A549 (cell line): Measurements from ENCODE around the gene FER. TPM values are rescaled to one million over a fixed set of nuclear protein-coding genes. Genes with fewer than 3 reads are reported as not detected.

Experiments used
- ATAC-seq, 2 experiments: fragments of 200-7000 bp in 1 of 2; fragments of >200 bp in 1 of 2; cut with Nextera tagmentation in 1 of 2; cut with Tn5 transposase in 1 of 2; 3 replicates each; pipeline versions ENCODE4 v1.8.0 to v1.9.1; 2018 to 2020; ENCODE audit warnings: mild to moderate bottlenecking in 1 of 2, moderate library complexity in 1 of 2
- CTCF ChIA-PET: fragments of 300-600 bp; sonication (Branson Sonifier 250); formaldehyde crosslinking; extraction: SDS; loops from one replicate; lab custom pipeline; 2021; ENCODE audit warnings: antibody characterized with exemption, inconsistent platforms; lab: Yijun Ruan, JAX
- POLR2A ChIA-PET: fragments of 350-600 bp; formaldehyde crosslinking; extraction: SDS; loops from one replicate; lab custom pipeline; 2021; ENCODE audit warnings: antibody characterized with exemption, inconsistent platforms; lab: Yijun Ruan, JAX
- DNase-seq, 2 experiments: peaks; one replicate each; pipeline versions ENCODE4 v3.0.0 to v3.0.0-alpha.2; 2011 to 2016; ENCODE audit warnings: low read depth in 1 of 2, low spot score in 1 of 2
- FAIRE-seq: peaks from 2 replicates; lab custom pipeline; 2011; peaks lifted over from hg19 to GRCh38; lab: Jason Lieb, UNC
- H3K27ac ChIP-seq, 2 experiments: fragments of >200 bp; sonication (Bioruptor Twin); formaldehyde crosslinking; 3 replicates each; pipeline ENCODE4 v1.5.1; 2016 to 2017
- H3K4me1 ChIP-seq: fragments of >200 bp; sonication (Bioruptor Twin); formaldehyde crosslinking; 3 replicates; pipeline ENCODE4 v1.6.1; 2016
- H3K4me2 ChIP-seq: fragments of >200 bp; sonication (Bioruptor Twin); formaldehyde crosslinking; 3 replicates; pipeline ENCODE4 v1.6.1; 2016
- H3K4me3 ChIP-seq: fragments of >200 bp; sonication (Bioruptor Twin); formaldehyde crosslinking; 3 replicates; pipeline ENCODE4 v1.5.1; 2016
- H3K9me3 ChIP-seq: fragments of >200 bp; sonication (Bioruptor Twin); formaldehyde crosslinking; 3 replicates; pipeline ENCODE4 v1.6.1; 2016
- BHLHE40 ChIP-seq: IDR thresholded peaks from 2 replicates; pipeline ENCODE4 v1.6.1; 2012; ENCODE audit warnings: low read depth, low read length, inconsistent platforms
- CHD2 ChIP-seq: fragments of 150-350 bp; IDR thresholded peaks from 2 replicates; pipeline ENCODE4 v1.6.1; 2014; ENCODE audit warnings: low read length; ENCODE audit not compliant: partially characterized antibody
- CHD4 ChIP-seq: fragments of 200-600 bp; sonication (generic); IDR thresholded peaks from 2 replicates; pipeline ENCODE4 v1.6.1; 2016; ENCODE audit warnings: antibody characterized with exemption, mild to moderate bottlenecking, borderline replicate concordance
- E2F6 ChIP-seq: IDR thresholded peaks from 2 replicates; pipeline ENCODE4 v1.6.1; 2012; ENCODE audit warnings: low read depth, borderline replicate concordance
- ELK1 ChIP-seq: fragments of 150-350 bp; IDR thresholded peaks from 2 replicates; pipeline ENCODE4 v1.6.1; 2014; ENCODE audit warnings: low read depth, mild to moderate bottlenecking, low read length
- EP300 ChIP-seq, 2 experiments: fragments of >200 bp; sonication (Bioruptor Twin); formaldehyde crosslinking; IDR thresholded peaks; 2 replicates in 1 of 2; 3 replicates in 1 of 2; pipeline ENCODE4 v1.6.1; 2016 to 2017
- ESRRA ChIP-seq: fragments of 150-350 bp; IDR thresholded peaks from 2 replicates; pipeline ENCODE4 v1.6.1; 2014; ENCODE audit warnings: mild to moderate bottlenecking, low read length, borderline replicate concordance
- FOSL2 ChIP-seq, 2 experiments: fragments of 450-650 bp in 1 of 2; fragments of >200 bp in 1 of 2; sonication (Bioruptor Twin) in 1 of 2; formaldehyde crosslinking; IDR thresholded peaks; 2 replicates each; pipeline versions ENCODE4 v1.5.0 to v1.6.1; 2016 to 2020; ENCODE audit warnings: mild to moderate bottlenecking in 1 of 2, moderate library complexity in 1 of 2
- HEYL ChIP-seq: fragments of 250-450 bp; sonication (Bioruptor Pico); IDR thresholded peaks from 2 replicates; pipeline ENCODE4 v1.8.0; 2021; ENCODE audit warnings: mild to moderate bottlenecking, moderate library complexity
- HOXA7 ChIP-seq: fragments of 250-450 bp; sonication (Bioruptor Pico); IDR thresholded peaks from 2 replicates; pipeline ENCODE4 v1.5.0; 2020; ENCODE audit warnings: mild to moderate bottlenecking, moderate library complexity
- HOXB13 ChIP-seq: fragments of 250-450 bp; sonication (Bioruptor Pico); IDR thresholded peaks from 2 replicates; pipeline ENCODE4 v1.5.0; 2020; ENCODE audit warnings: low read depth, mild to moderate bottlenecking, moderate library complexity
- HOXB5 ChIP-seq: fragments of 250-450 bp; sonication (Bioruptor Pico); IDR thresholded peaks from 2 replicates; pipeline ENCODE4 v1.5.0; 2020; ENCODE audit warnings: mild to moderate bottlenecking, moderate library complexity
- JUNB ChIP-seq: fragments of >200 bp; sonication (Bioruptor Twin); formaldehyde crosslinking; IDR thresholded peaks from 2 replicates; pipeline ENCODE4 v1.6.1; 2016
- KDM1A ChIP-seq: fragments of 200-600 bp; sonication (generic); IDR thresholded peaks from 2 replicates; pipeline ENCODE4 v1.6.1; 2016; ENCODE audit warnings: low read depth, mild to moderate bottlenecking
- KDM5A ChIP-seq: fragments of 200-600 bp; sonication (generic); IDR thresholded peaks from 2 replicates; pipeline ENCODE4 v1.6.1; 2016; ENCODE audit warnings: antibody characterized with exemption, mild to moderate bottlenecking
- NPAS2 ChIP-seq: fragments of 250-450 bp; sonication (Bioruptor Pico); IDR thresholded peaks from 2 replicates; pipeline ENCODE4 v1.8.0; 2022; ENCODE audit warnings: mild to moderate bottlenecking, moderate library complexity, borderline replicate concordance
- NR3C1 ChIP-seq: fragments of >200 bp; sonication (Bioruptor Twin); formaldehyde crosslinking; IDR thresholded peaks from 3 replicates; pipeline ENCODE4 v1.6.1; 2017
- RARB ChIP-seq: fragments of 250-450 bp; sonication (Bioruptor Pico); IDR thresholded peaks from 2 replicates; pipeline ENCODE4 v1.8.0; 2021; ENCODE audit warnings: mild to moderate bottlenecking, moderate library complexity
- RCOR1 ChIP-seq: fragments of 150-350 bp; IDR thresholded peaks from 2 replicates; pipeline ENCODE4 v1.6.1; 2014; ENCODE audit warnings: antibody characterized with exemption, low read length, low read depth
- RNF2 ChIP-seq: fragments of 200-600 bp; sonication (generic); IDR thresholded peaks from 2 replicates; pipeline ENCODE4 v1.6.1; 2016; ENCODE audit warnings: low read depth, mild to moderate bottlenecking, antibody characterized with exemption, moderate library complexity, borderline replicate concordance
- SMC3 ChIP-seq: fragments of >200 bp; sonication (Bioruptor Twin); formaldehyde crosslinking; IDR thresholded peaks from 3 replicates; pipeline ENCODE4 v1.6.1; 2018; ENCODE audit warnings: inconsistent platforms
- TFCP2L1 ChIP-seq: fragments of 250-450 bp; sonication (Bioruptor Pico); IDR thresholded peaks from 2 replicates; pipeline ENCODE4 v1.5.0; 2021; ENCODE audit warnings: mild to moderate bottlenecking
- TP53 ChIP-seq: fragments of 250-450 bp; sonication (Bioruptor Pico); IDR thresholded peaks from 2 replicates; pipeline ENCODE4 v1.5.0; 2021; ENCODE audit warnings: mild to moderate bottlenecking, moderate library complexity
- ZSCAN20 ChIP-seq: fragments of 250-450 bp; sonication (Bioruptor Pico); IDR thresholded peaks from 2 replicates; pipeline ENCODE4 v1.8.0; 2022; ENCODE audit warnings: mild to moderate bottlenecking, moderate library complexity
- WGBS: methylation state at CpG from one replicate; pipeline ENCODE4 v1.1.6; 2017; ENCODE audit errors: missing lambda C conversion rate; 5-methylcytosine and 5-hydroxymethylcytosine counted together
- polyA plus RNA-seq, 4 experiments: library from polyadenylated mRNA; depleted of rRNA in 3 of 4; stranded (reverse); fragments of >200 nt; fragmentation: RNase III in 1 of 4; extraction: RNeasy Plus Mini Kit Qiagen cat#74134 plus additional on column Dnase treatment in 1 of 4; gene quantifications; 2 replicates in 3 of 4; 3 replicates in 1 of 4; pipeline ENCODE4 v1.2.3, GENCODE V29; 2011 to 2017
- TF ChIP-seq, protein P1 (sequence below): fragments of >200 bp; sonication (Bioruptor Twin); formaldehyde crosslinking; IDR thresholded peaks from 2 replicates; pipeline ENCODE4 v1.6.1; 2016
- TF ChIP-seq, protein P2 (sequence below): IDR thresholded peaks from 2 replicates; pipeline ENCODE4 v1.6.1; 2012
- TF ChIP-seq, protein P3 (sequence below): fragments of 200-600 bp; sonication (generic); IDR thresholded peaks from 2 replicates; pipeline ENCODE4 v1.6.1; 2016; ENCODE audit warnings: antibody characterized with exemption, mild to moderate bottlenecking, moderate library complexity

Gene FER
- polyA plus RNA-seq, 2 of the 4 experiments (the other 2 are of a cell fraction), result 3.6 to 12.3 TPM

GRCh38 chr5:108935611-108936010 lies 187.9 kb downstream of the FER start:
- no peak overlapping the region for H3K4me3 ChIP-seq
- ATAC-seq (no peak), FAIRE-seq (no peak), DNase-seq (no peak)
- no peak for TF ChIP-seq EP300 (IDR thresholded peaks at IDR 0.05)
- TF ChIP-seq NR3C1, result no peak
- no peak for TF ChIP-seq KDM1A
- TF ChIP-seq HOXB5 (CRISPR knock-in tag), result no peak
- TF ChIP-seq E2F6, result no peak
- 88% methylated on average over 2 of the region's 2 CpGs for WGBS
- ChIA-PET CTCF (no interaction called here), POLR2A (no interaction called here)
- H3K27ac ChIP-seq, result no peak overlapping the region
- no peak overlapping the region for H3K4me2 ChIP-seq
- H3K9me3 ChIP-seq, result no peaks in the 10 kb centered on the region
- no peaks in the 10 kb centered on the region for H3K4me1 ChIP-seq

GRCh38 chr5:108937221-108937620 lies 189.5 kb downstream of the FER start:
- ChIA-PET CTCF (no interaction called here), POLR2A (no interaction called here)
- no peak for FAIRE-seq
- no peak overlapping the region for H3K4me2 ChIP-seq
- TF ChIP-seq RCOR1, result no peak
- no peak for TF ChIP-seq TFCP2L1 (CRISPR knock-in tag)
- no peak for TF ChIP-seq E2F6
- no peak for TF ChIP-seq ZSCAN20 (CRISPR knock-in tag)
- TF ChIP-seq, protein P1, sequence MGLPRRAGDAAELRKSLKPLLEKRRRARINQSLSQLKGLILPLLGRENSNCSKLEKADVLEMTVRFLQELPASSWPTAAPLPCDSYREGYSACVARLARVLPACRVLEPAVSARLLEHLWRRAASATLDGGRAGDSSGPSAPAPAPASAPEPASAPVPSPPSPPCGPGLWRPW, result no peak
- no peak for TF ChIP-seq HEYL (CRISPR knock-in tag)
- TF ChIP-seq RNF2, result no peak
- no peak for TF ChIP-seq BHLHE40
- no peak for TF ChIP-seq ELK1
- no peak for TF ChIP-seq HOXA7
- TF ChIP-seq, protein P2, sequence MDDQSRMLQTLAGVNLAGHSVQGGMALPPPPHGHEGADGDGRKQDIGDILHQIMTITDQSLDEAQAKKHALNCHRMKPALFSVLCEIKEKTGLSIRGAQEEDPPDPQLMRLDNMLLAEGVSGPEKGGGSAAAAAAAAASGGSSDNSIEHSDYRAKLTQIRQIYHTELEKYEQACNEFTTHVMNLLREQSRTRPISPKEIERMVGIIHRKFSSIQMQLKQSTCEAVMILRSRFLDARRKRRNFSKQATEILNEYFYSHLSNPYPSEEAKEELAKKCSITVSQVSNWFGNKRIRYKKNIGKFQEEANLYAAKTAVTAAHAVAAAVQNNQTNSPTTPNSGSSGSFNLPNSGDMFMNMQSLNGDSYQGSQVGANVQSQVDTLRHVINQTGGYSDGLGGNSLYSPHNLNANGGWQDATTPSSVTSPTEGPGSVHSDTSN, result no peak
- no peak for TF ChIP-seq CHD2
- no peak for TF ChIP-seq JUNB
- H3K4me3 ChIP-seq, result no peak overlapping the region
- H3K27ac ChIP-seq, result no peak overlapping the region
- no peaks in the 10 kb centered on the region for H3K9me3 ChIP-seq
- WGBS, result 92% methylated on average over 2 of the region's 2 CpGs
- H3K4me1 ChIP-seq, result no peaks in the 10 kb centered on the region
- no peak for ATAC-seq
- no peak for DNase-seq

- 64% methylated on average over 4 of the region's 4 CpGs for WGBS
- TF ChIP-seq CHD4, result no peak
- no peak for TF ChIP-seq JUNB
- TF ChIP-seq KDM5A, result no peak
- TF ChIP-seq FOSL2 (IDR thresholded peaks at IDR 0.05), result no peak
- TF ChIP-seq FOSL2 (CRISPR knock-in tag; IDR thresholded peaks at IDR 0.05), result no peak
- no peak for TF ChIP-seq HOXB5 (CRISPR knock-in tag)
- TF ChIP-seq ESRRA, result no peak
- TF ChIP-seq SMC3, result no peak
- TF ChIP-seq, protein P3, sequence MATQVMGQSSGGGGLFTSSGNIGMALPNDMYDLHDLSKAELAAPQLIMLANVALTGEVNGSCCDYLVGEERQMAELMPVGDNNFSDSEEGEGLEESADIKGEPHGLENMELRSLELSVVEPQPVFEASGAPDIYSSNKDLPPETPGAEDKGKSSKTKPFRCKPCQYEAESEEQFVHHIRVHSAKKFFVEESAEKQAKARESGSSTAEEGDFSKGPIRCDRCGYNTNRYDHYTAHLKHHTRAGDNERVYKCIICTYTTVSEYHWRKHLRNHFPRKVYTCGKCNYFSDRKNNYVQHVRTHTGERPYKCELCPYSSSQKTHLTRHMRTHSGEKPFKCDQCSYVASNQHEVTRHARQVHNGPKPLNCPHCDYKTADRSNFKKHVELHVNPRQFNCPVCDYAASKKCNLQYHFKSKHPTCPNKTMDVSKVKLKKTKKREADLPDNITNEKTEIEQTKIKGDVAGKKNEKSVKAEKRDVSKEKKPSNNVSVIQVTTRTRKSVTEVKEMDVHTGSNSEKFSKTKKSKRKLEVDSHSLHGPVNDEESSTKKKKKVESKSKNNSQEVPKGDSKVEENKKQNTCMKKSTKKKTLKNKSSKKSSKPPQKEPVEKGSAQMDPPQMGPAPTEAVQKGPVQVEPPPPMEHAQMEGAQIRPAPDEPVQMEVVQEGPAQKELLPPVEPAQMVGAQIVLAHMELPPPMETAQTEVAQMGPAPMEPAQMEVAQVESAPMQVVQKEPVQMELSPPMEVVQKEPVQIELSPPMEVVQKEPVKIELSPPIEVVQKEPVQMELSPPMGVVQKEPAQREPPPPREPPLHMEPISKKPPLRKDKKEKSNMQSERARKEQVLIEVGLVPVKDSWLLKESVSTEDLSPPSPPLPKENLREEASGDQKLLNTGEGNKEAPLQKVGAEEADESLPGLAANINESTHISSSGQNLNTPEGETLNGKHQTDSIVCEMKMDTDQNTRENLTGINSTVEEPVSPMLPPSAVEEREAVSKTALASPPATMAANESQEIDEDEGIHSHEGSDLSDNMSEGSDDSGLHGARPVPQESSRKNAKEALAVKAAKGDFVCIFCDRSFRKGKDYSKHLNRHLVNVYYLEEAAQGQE, result no peak
- TF ChIP-seq CHD2, result no peak
- no peak for TF ChIP-seq HOXB13
- TF ChIP-seq NPAS2 (CRISPR knock-in tag), result no peak
- TF ChIP-seq ZSCAN20 (CRISPR knock-in tag), result no peak
- TF ChIP-seq RARB (CRISPR knock-in tag), result no peak
- no peak for TF ChIP-seq TP53
- Histone ChIP-seq H3K4me2 (no peak overlapping the region), H3K4me1 (no peaks in the 10 kb centered on the region), H3K4me3 (no peak overlapping the region), H3K9me3 (no peaks in the 10 kb centered on the region), H3K27ac (no peak overlapping the region)
- no peak for DNase-seq
- no peak for ATAC-seq
- ChIA-PET CTCF (no interaction called here), POLR2A (no interaction called here)
- FAIRE-seq, result no peak
These were observed 192.8 kb downstream of the FER start for GRCh38 chr5:108940506-108940905.
